Activated CD4-positive, alpha-beta memory T cell treated with anti-CD3 and anti-CD28 coated beads, Interleukin-2, amount 10 ng/mL, durations not matched to agents 7 days and 5 days (primary cell): ENCODE data around the gene ALB. TPM values are rescaled to one million over a fixed set of nuclear protein-coding genes. Genes with fewer than 3 reads are reported as not detected.

ENCODE experiments used
- CTCF ChIA-PET: fragments of 350-600 bp; sonication (Branson Sonifier 250); formaldehyde crosslinking; loops from one replicate; lab custom pipeline; 2021; ENCODE audit warnings: antibody characterized with exemption, inconsistent platforms; lab: Charles Lee
- POLR2A ChIA-PET: fragments of 350-600 bp; sonication (Branson Sonifier 250); formaldehyde crosslinking; loops from one replicate; lab custom pipeline; 2021; ENCODE audit warnings: antibody characterized with exemption; lab: Charles Lee
- DNase-seq: peaks from one replicate; pipeline ENCODE4 v3.0.0-alpha.2; 2020
- H3K27ac Mint-ChIP-seq: one replicate; pipeline ENCODE4 v1.8.0; 2021; ENCODE audit warnings: mild to moderate bottlenecking, mixed read lengths
- H3K27me3 Mint-ChIP-seq: one replicate; pipeline ENCODE4 v1.8.0; 2021; ENCODE audit warnings: mixed read lengths
- H3K36me3 Mint-ChIP-seq: one replicate; pipeline ENCODE4 v1.8.0; 2021; ENCODE audit warnings: low read depth, mixed read lengths
- H3K4me1 Mint-ChIP-seq: one replicate; pipeline ENCODE4 v1.8.0; 2021; ENCODE audit warnings: mixed read lengths
- H3K4me3 Mint-ChIP-seq: one replicate; pipeline ENCODE4 v1.8.0; 2021; ENCODE audit warnings: mild to moderate bottlenecking, mixed read lengths
- H3K9me3 Mint-ChIP-seq: one replicate; pipeline ENCODE4 v1.8.0; 2021; ENCODE audit warnings: mixed read lengths
- total RNA-seq, 2 experiments: library from RNA; stranded (reverse); gene quantifications; one replicate each; pipeline ENCODE4 v1.2.3, GENCODE V29; 2021

Gene ALB
- total RNA-seq, 2 experiments from 2014 or later = not detected

- H3K27me3 Mint-ChIP-seq = peaks cover 2% of the 10 kb centered on the region
- CTCF ChIA-PET = no interaction called here
Observed at GRCh38 chr4:73452953-73453700, 49.0 kb downstream of the ALB start.

GRCh38 chr4:73453701-73454005 is 49.6 kb downstream of the ALB start:
- no peak overlapping the region for H3K4me3 Mint-ChIP-seq
- no peaks in the 10 kb centered on the region for H3K4me1 Mint-ChIP-seq
- no peaks in the 10 kb centered on the region for H3K36me3 Mint-ChIP-seq
- no peak overlapping the region for H3K27ac Mint-ChIP-seq
- no peak for DNase-seq
- no peaks in the 10 kb centered on the region for H3K9me3 Mint-ChIP-seq
- H3K27me3 Mint-ChIP-seq = peaks cover 2% of the 10 kb centered on the region
- CTCF ChIA-PET = no interaction called here
- POLR2A ChIA-PET = no interaction called here

More at GRCh38 chr4:73452953-73453700, 49.0 kb downstream of the ALB start:
- DNase-seq = no peak
- H3K27ac Mint-ChIP-seq = no peak overlapping the region
- no peaks in the 10 kb centered on the region for H3K9me3 Mint-ChIP-seq
- no peaks in the 10 kb centered on the region for H3K4me1 Mint-ChIP-seq
- no peaks in the 10 kb centered on the region for H3K36me3 Mint-ChIP-seq
- POLR2A ChIA-PET = no interaction called here
- H3K4me3 Mint-ChIP-seq = no peak overlapping the region

- Mint-ChIP-seq H3K36me3 (no peaks in the 10 kb centered on the region), H3K27me3 (no peaks in the 10 kb centered on the region), H3K4me1 (no peaks in the 10 kb centered on the region), H3K9me3 (no peaks in the 10 kb centered on the region), H3K4me3 (no peak overlapping the region), H3K27ac (no peak overlapping the region)
- POLR2A ChIA-PET = no interaction called here
- CTCF ChIA-PET = no interaction called here
- no peak for DNase-seq
Observed at GRCh38 chr4:73454920-73455319, 50.8 kb downstream of the ALB start.

- no peaks in the 10 kb centered on the region for H3K27me3 Mint-ChIP-seq
- DNase-seq = no peak
- CTCF ChIA-PET = interaction anchor here (1.2 kb wide), 1 partner anchor 10 kb away, joined by 5 read pairs; no protein-coding TSS in a partner anchor
- POLR2A ChIA-PET = no interaction called here
- H3K27ac Mint-ChIP-seq = no peak overlapping the region
- no peaks in the 10 kb centered on the region for H3K9me3 Mint-ChIP-seq
- H3K4me1 Mint-ChIP-seq = no peaks in the 10 kb centered on the region
- H3K36me3 Mint-ChIP-seq = no peaks in the 10 kb centered on the region
- H3K4me3 Mint-ChIP-seq = no peak overlapping the region
Observed at GRCh38 chr4:73456177-73457022, 52.3 kb downstream of the ALB start.

- no peaks in the 10 kb centered on the region for H3K4me1 Mint-ChIP-seq
- no peaks in the 10 kb centered on the region for H3K27me3 Mint-ChIP-seq
- no peak overlapping the region for H3K4me3 Mint-ChIP-seq
- CTCF ChIA-PET = interaction anchor here (1.0 kb wide), 1 partner anchor 12 kb away, joined by 3 read pairs; no protein-coding TSS in a partner anchor
- POLR2A ChIA-PET = no interaction called here
- H3K36me3 Mint-ChIP-seq = no peaks in the 10 kb centered on the region
- H3K27ac Mint-ChIP-seq = no peak overlapping the region
- no peaks in the 10 kb centered on the region for H3K9me3 Mint-ChIP-seq
- no peak for DNase-seq
Observed at GRCh38 chr4:73458184-73459047, 54.3 kb downstream of the ALB start.

GRCh38 chr4:73459048-73459421 is 54.9 kb downstream of the ALB start:
- H3K4me1 Mint-ChIP-seq = no peaks in the 10 kb centered on the region
- H3K9me3 Mint-ChIP-seq = no peaks in the 10 kb centered on the region
- no peak for DNase-seq
- H3K27me3 Mint-ChIP-seq = no peaks in the 10 kb centered on the region
- no peak overlapping the region for H3K27ac Mint-ChIP-seq
- no peaks in the 10 kb centered on the region for H3K36me3 Mint-ChIP-seq
- POLR2A ChIA-PET = no interaction called here
- CTCF ChIA-PET = interaction anchor here (1.0 kb wide), 1 partner anchor 12 kb away, joined by 3 read pairs; no protein-coding TSS in a partner anchor
- no peak overlapping the region for H3K4me3 Mint-ChIP-seq

GRCh38 chr4:73460913-73461522 is 56.9 kb downstream of the ALB start:
- no peaks in the 10 kb centered on the region for H3K9me3 Mint-ChIP-seq
- H3K36me3 Mint-ChIP-seq = no peaks in the 10 kb centered on the region
- no peaks in the 10 kb centered on the region for H3K4me1 Mint-ChIP-seq
- ChIA-PET POLR2A (no interaction called here), CTCF (no interaction called here)
- H3K4me3 Mint-ChIP-seq = no peak overlapping the region
- peaks cover 2% of the 10 kb centered on the region for H3K27me3 Mint-ChIP-seq
- no peak for DNase-seq
- H3K27ac Mint-ChIP-seq = no peak overlapping the region

- Mint-ChIP-seq H3K36me3 (no peaks in the 10 kb centered on the region), H3K9me3 (no peaks in the 10 kb centered on the region), H3K4me3 (no peak overlapping the region), H3K27me3 (peaks cover 2% of the 10 kb centered on the region), H3K4me1 (no peaks in the 10 kb centered on the region), H3K27ac (no peak overlapping the region)
- ChIA-PET CTCF (interaction anchor here (1.6 kb wide), 1 partner anchor 22 kb away, joined by 4 read pairs; no protein-coding TSS in a partner anchor), POLR2A (no interaction called here)
- DNase-seq = no peak
Observed at GRCh38 chr4:73468170-73468569, 64.1 kb downstream of the ALB start.

GRCh38 chr4:73470728-73471127 is 66.6 kb downstream of the ALB start:
- POLR2A ChIA-PET = no interaction called here
- no peaks in the 10 kb centered on the region for H3K27me3 Mint-ChIP-seq
- DNase-seq = no peak
- no peak overlapping the region for H3K4me3 Mint-ChIP-seq
- no peak overlapping the region for H3K27ac Mint-ChIP-seq
- H3K36me3 Mint-ChIP-seq = no peaks in the 10 kb centered on the region
- CTCF ChIA-PET = no interaction called here
- H3K9me3 Mint-ChIP-seq = peaks cover 7% of the 10 kb centered on the region
- no peaks in the 10 kb centered on the region for H3K4me1 Mint-ChIP-seq

Other genes with a start within 250 kb of the ALB start
- gene ANKRD17, start 145.5 kb upstream of the ALB start, total RNA-seq = 10 to 100 TPM; 45.8 to 46.6 TPM
- not detected for gene AFP, start 31.9 kb downstream of the ALB start, total RNA-seq
- gene AFM, start 77.5 kb downstream of the ALB start, total RNA-seq = not detected
- gene RASSF6, start 216.1 kb downstream of the ALB start, total RNA-seq = under 1 TPM in 1 of 2 experiments, not detected in 1; 0.05 TPM